NT2/D1 (cell line): ENCODE measurements around the gene EML3.
A peak's percentile ranks its signal among the peaks of the same experiment; 100 is the strongest.

Source experiments
- DNase-seq: peaks from one replicate; pipeline ENCODE4 v3.0.0-alpha.2; 2011; ENCODE audit warnings: low read depth, low spot score
- H3K27me3 ChIP-seq: 2 replicates; pipeline ENCODE4 v1.6.0; 2011; ENCODE audit warnings: mild to moderate bottlenecking; ENCODE audit not compliant: insufficient read length, insufficient read depth
- H3K36me3 ChIP-seq: 2 replicates; pipeline ENCODE4 v1.6.1; 2011; ENCODE audit warnings: mild to moderate bottlenecking, low read length, mixed read lengths; ENCODE audit not compliant: insufficient read depth, insufficient read length
- H3K4me1 ChIP-seq: 2 replicates; pipeline ENCODE4 v1.5.1; 2011; ENCODE audit not compliant: insufficient read depth, insufficient read length
- H3K4me3 ChIP-seq: 2 replicates; pipeline ENCODE4 v1.5.1; 2011; ENCODE audit warnings: low read depth; ENCODE audit not compliant: insufficient read length
- H3K9ac ChIP-seq: 2 replicates; pipeline ENCODE4 v1.6.0; 2011; ENCODE audit warnings: low read depth; ENCODE audit not compliant: insufficient read length
- H3K9me3 ChIP-seq: 2 replicates; pipeline ENCODE4 v1.5.1; 2011; ENCODE audit warnings: mild to moderate bottlenecking, low read length; ENCODE audit not compliant: insufficient read depth
- SUZ12 ChIP-seq: IDR thresholded peaks from 2 replicates; pipeline ENCODE4 v1.6.1; 2011; ENCODE audit not compliant: insufficient read length, insufficient read depth; ENCODE audit errors: extremely low read depth
- YY1 ChIP-seq: IDR thresholded peaks from 2 replicates; pipeline ENCODE4 v1.6.1; 2011; ENCODE audit not compliant: insufficient read length, insufficient read depth
- ZNF274 ChIP-seq: IDR thresholded peaks from 2 replicates; pipeline ENCODE4 v1.6.1; 2011; ENCODE audit warnings: mild to moderate bottlenecking, low read depth, low read length

Gene EML3

DNA sequence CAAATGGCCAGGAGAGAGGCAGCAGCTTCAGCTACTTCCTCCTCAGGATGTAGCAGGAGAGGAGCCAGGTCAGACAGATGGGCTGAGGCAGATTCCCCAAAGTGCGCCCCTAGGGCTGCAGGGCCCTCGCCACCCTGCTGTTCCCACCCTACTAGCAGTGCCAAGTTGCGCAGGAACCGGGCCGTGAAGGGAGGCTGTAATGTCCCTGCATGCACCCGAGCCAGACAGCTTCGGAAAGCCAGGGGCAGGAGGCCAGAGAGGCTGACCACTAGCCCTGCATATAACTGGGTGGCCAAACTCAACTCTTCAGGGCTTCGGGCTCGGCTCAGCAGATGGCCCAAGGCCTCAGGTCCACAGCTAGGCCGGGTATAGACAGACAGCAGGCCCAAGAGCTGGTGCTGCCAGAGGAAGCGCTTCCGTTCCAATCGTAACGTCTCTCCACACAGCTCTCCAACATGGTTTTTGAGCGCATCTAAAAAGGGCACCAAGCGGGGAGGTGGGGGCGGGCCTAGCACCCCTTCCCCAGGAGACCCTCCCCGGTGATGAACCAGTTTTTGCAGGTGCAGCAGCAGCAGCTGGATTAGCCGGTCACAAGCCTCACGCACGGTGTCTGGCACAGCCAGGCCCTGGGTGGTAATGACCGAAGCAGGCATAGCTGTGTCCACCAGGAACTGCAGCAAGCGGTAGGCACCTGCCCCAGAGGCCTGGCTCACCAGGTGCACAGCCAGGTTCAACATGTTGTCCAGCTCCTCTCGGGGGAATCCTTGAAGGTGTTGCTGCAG is 35.8 kb upstream of the EML3 start:
- Histone ChIP-seq H3K9me3 (no peaks in the 10 kb centered on the region), H3K9ac (no peak overlapping the region), H3K36me3 (peaks cover 56% of the 10 kb centered on the region), H3K27me3 (no peaks in the 10 kb centered on the region), H3K4me1 (peaks cover 6% of the 10 kb centered on the region), H3K4me3 (no peak overlapping the region)
- TF ChIP-seq SUZ12 (no peak), ZNF274 (no peak), YY1 (no peak)
- DNase-seq: no peak

DNA sequence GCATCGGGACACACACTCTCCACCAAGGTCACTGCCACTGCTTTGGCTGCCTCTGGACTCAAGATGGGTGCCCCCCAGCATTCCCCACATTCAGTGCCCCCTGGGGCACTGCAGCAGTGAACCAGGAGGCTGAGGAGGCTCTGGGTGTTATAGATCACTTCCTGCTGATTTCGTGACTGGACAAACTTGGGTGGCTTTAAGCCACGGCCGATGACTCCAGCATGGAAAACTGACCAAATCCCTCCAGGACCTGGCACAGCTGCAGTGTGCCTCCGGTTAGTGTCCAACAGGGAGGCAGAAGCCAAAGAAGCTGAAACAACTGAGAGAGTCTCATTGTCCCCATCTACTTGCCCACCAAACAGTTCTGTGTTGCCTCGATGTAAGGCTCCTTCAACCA is 35.0 kb upstream of the EML3 start:
- no peak for TF ChIP-seq SUZ12
- no peak for TF ChIP-seq YY1
- DNase-seq: no peak
- Histone ChIP-seq H3K4me1 (peaks cover 6% of the 10 kb centered on the region), H3K27me3 (no peaks in the 10 kb centered on the region), H3K4me3 (no peak overlapping the region), H3K36me3 (peaks cover 63% of the 10 kb centered on the region), H3K9ac (peak overlapping the region; percentile 50), H3K9me3 (no peaks in the 10 kb centered on the region)

DNA sequence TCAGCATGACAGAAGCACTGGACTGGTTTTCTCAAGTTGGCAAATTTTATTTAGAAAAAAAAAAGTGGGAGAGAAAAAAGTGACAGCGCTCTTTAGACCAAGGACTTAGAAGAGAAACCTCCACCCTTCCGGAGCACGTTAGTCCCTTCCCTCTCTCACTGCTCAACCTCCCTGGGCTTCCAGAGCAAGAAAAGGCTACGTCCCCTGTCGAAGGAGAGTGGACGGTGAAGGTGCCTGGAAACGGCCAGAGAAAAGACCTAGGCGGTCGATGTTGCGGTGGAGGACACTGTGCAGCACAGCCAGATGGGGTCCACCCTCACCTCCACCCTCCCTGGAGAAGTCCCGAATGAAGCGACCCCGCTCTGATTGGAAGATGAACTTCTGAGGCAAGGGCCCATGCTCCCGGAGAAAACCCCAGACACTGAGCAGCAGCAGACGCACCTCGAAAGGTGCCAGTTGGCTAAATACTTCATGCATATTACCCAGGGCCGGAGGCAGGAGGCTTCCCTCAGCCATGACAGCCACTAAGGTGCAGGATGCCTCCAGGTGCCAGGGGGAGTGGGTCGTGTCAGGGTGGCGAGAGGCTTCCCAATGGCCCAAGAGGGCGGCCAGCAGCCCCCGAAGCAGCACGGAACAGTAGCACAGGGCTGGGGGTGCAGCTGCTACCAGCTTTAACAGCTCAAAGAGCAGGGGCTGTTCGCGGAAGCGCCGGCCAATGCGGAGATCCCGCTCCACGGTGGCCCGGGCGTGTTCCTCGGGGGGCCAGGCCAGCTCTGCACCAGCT is 34.4 kb upstream of the EML3 start:
- no peaks in the 10 kb centered on the region for H3K9me3 ChIP-seq
- DNase-seq: no peak
- TF ChIP-seq YY1 (no peak), SUZ12 (no peak), ZNF274 (no peak)
- H3K27me3 ChIP-seq: no peaks in the 10 kb centered on the region
- peaks cover 66% of the 10 kb centered on the region for H3K36me3 ChIP-seq
- H3K9ac ChIP-seq: peak overlapping the region; percentile 65
- H3K4me3 ChIP-seq: no peak overlapping the region
- H3K4me1 ChIP-seq: peaks cover 6% of the 10 kb centered on the region

DNA sequence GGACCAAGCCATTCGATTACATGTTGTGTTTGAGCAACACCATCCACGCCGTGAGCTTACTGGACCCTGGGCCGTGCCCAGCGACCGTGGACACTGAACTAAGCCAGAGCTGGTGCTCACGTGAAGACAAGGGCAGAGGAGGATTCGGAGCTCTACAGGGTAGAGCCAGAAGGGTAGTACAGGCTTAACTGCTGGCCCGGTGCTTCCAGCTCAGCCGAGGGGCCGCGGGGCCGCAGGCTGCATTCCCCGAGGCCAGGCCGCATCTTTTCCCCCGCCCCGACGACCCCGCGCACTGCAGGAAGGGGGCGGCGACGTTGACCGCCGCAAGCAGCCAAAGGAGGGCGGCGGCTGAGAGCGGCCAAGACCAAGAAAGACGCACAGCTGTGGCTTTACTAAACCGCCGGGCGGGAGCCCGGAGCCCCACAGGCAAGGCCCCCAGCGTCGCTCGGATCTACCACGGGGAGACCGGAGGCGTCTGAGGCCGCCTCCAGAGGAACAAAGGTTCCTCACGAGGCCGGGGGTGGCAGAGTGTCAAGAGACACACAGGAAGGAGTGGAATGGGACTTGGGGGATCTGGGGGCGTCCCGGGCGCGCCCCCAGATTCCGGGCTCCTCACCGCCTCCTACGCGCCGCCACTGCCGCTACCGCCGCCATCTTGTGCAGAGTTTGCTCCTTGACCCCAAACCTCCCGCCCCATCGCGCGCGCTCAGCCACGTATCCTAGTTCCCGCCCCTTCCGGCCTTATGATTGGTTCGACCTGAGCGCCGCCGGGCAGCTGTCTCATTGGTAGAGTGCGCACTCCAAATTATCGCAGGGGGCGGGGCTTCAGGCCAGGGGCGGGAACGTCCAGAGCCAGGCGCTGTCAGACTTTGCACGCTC is 33.6 kb upstream of the EML3 start, which contains the start of gene GANAB:
TSS of gene GANAB (minus strand) at position 668 of the 879 bp plus-strand sequence. CDS start at position 654, 14 bp downstream.
- Histone ChIP-seq H3K9ac (peak within 1 kb of the TSS; percentile 98), H3K36me3 (peaks cover 62% of the 10 kb centered on the region), H3K9me3 (no peaks in the 10 kb centered on the region), H3K4me1 (peaks cover 6% of the 10 kb centered on the region), H3K27me3 (no peaks in the 10 kb centered on the region), H3K4me3 (peak within 1 kb of the TSS; percentile 93)
- DNase-seq: peak; percentile 97
- no peak for TF ChIP-seq ZNF274
- no peak for TF ChIP-seq SUZ12
- peak; percentile 87 for TF ChIP-seq YY1

DNA sequence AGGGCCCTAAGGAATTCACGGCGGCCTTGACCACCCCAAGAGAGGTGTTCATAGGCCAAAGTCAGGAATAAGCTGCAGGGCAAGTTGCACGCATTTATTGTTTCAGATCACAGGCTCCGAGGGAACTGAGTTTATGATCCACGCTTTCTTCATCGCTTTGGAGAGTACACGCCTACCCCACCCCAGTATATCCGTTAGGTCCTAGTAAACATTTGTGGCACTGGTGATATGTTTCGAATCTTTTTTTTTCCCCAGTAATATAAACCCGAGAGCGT is 33.0 kb upstream of the EML3 start:
- H3K4me3 ChIP-seq: peak overlapping the region; percentile 93
- TF ChIP-seq ZNF274 (no peak), SUZ12 (no peak), YY1 (no peak)
- H3K9ac ChIP-seq: peak overlapping the region; percentile 98
- DNase-seq: no peak
- H3K36me3 ChIP-seq: peaks cover 60% of the 10 kb centered on the region
- H3K9me3 ChIP-seq: no peaks in the 10 kb centered on the region
- no peaks in the 10 kb centered on the region for H3K27me3 ChIP-seq
- H3K4me1 ChIP-seq: peaks cover 6% of the 10 kb centered on the region

DNA sequence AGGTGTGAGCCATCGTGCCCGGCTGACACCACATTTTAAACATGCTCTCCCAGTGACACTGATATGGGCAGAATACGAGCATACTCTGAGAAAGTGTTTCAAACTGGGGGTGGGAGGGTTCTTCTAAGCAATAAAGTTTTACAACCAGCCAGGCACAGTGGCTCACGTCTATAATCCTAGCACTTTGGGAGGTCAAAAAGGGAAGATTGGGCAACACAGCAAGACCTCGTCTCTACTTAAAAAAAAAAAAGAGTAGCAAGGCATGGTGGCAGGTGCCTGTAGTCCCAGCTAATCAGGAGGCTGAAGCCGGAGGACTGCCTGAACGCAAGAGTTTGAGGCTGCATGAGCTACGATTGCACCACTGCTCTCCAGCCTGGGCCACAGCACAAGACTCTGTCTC is 31.6 kb upstream of the EML3 start:
- no peak overlapping the region for H3K4me3 ChIP-seq

DNA sequence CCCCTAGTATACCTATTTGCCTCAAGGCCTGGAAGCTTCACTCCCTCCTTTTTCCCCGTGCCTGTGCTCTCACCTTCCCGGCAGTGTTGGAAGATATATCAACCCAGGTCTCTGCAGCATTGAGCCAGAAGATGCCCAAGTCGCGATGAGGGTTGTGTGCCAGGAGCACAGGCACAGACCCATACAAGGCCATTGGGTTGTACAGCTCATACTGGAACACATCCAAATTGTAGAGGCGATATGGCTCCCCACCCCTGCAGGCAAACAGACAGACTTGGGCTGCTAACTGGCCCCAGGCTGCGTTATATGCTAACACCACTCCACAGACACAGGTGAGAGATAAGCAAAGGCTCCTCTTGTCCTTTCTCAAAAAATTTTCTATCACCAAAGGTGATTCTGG is 19.9 kb upstream of the EML3 start:
- H3K4me3 ChIP-seq: no peak overlapping the region
- no peak overlapping the region for H3K9ac ChIP-seq
- H3K9me3 ChIP-seq: no peaks in the 10 kb centered on the region
- peaks cover 94% of the 10 kb centered on the region for H3K36me3 ChIP-seq
- no peak for TF ChIP-seq ZNF274
- TF ChIP-seq SUZ12: no peak
- TF ChIP-seq YY1: no peak
- H3K4me1 ChIP-seq: peaks cover 3% of the 10 kb centered on the region
- H3K27me3 ChIP-seq: no peaks in the 10 kb centered on the region
- DNase-seq: no peak

More for the DNA sequence above, 31.6 kb upstream of the EML3 start:
- no peak for DNase-seq
- Histone ChIP-seq H3K9ac (no peak overlapping the region), H3K4me1 (peaks cover 6% of the 10 kb centered on the region), H3K27me3 (no peaks in the 10 kb centered on the region), H3K36me3 (peaks cover 58% of the 10 kb centered on the region), H3K9me3 (no peaks in the 10 kb centered on the region)
- no peak for TF ChIP-seq YY1
- no peak for TF ChIP-seq ZNF274
- TF ChIP-seq SUZ12: no peak
